K562 (cell line): ENCODE measurements around the gene FTH1. TPM values are rescaled to one million over a fixed set of nuclear protein-coding genes. Genes with fewer than 3 reads are reported as not detected.

Experiments used
- ATF3 ChIP-seq, 2 experiments: fragments of 450-650 bp in 1 of 2; sonication (generic) in 1 of 2; formaldehyde crosslinking in 1 of 2; IDR thresholded peaks in 1 of 2; conservative IDR thresholded peaks in 1 of 2; 2 replicates each; pipeline versions ENCODE4 v1.6.1 to v1.8.1; 2016 to 2023; ENCODE audit warnings: mild to moderate bottlenecking in 2 of 2, moderate library complexity in 2 of 2, inconsistent platforms in 1 of 2, missing genetic modification reagents in 1 of 2
- ATF6 ChIP-seq: sonication (generic); formaldehyde crosslinking; IDR thresholded peaks from 2 replicates; pipeline ENCODE4 v1.4.0; 2020; ENCODE audit warnings: mild to moderate bottlenecking, missing genetic modification reagents
- CBFB ChIP-seq: sonication (generic); formaldehyde crosslinking; IDR thresholded peaks from 2 replicates; pipeline ENCODE4 v1.4.0; 2020; ENCODE audit warnings: mild to moderate bottlenecking, missing genetic modification reagents
- EP400 ChIP-seq: fragments of 450-650 bp; IDR thresholded peaks from 2 replicates; pipeline ENCODE4 v1.6.1; 2017; ENCODE audit warnings: antibody characterized with exemption, mild to moderate bottlenecking, moderate library complexity
- FOXK1 ChIP-seq: sonication (generic); formaldehyde crosslinking; IDR thresholded peaks from 2 replicates; pipeline ENCODE4 v1.8.0; 2022; ENCODE audit warnings: missing genetic modification reagents, mild to moderate bottlenecking, borderline replicate concordance
- MYNN ChIP-seq, 2 experiments: sonication (generic); formaldehyde crosslinking in 1 of 2; IDR thresholded peaks; 2 replicates each; pipeline versions ENCODE4 v1.5.0 to v1.6.1; 2016 to 2020; ENCODE audit warnings: antibody characterized with exemption in 1 of 2, missing genetic modification reagents in 1 of 2
- REST ChIP-seq, 2 experiments: fragments of 450-650 bp; formaldehyde crosslinking in 1 of 2; IDR thresholded peaks; 2 replicates each; pipeline versions ENCODE4 v1.4.0 to v1.6.1; 2014 to 2020; ENCODE audit warnings: mild to moderate bottlenecking in 2 of 2, borderline replicate concordance in 1 of 2, low read depth in 1 of 2
- TRIM24 ChIP-seq, 2 experiments: fragments of 450-650 bp; IDR thresholded peaks; 2 replicates each; pipeline ENCODE4 v1.6.1; 2016
- polyA plus RNA-seq, 8 experiments: library from polyadenylated mRNA; depleted of rRNA in 4 of 8; stranded (reverse) in 5 of 8; unstranded in 3 of 8; fragments of >200 nt; fragmentation: Nextera tagmentation in 2 of 8; fragmentation: Illumina TruSeq in 1 of 8; extraction: Ambion mirVana in 2 of 8; extraction: Trizol in 1 of 8; gene quantifications; 2 replicates each; pipeline versions ENCODE4 v1.2.1 to v1.2.3, GENCODE V29; 2011 to 2014; ENCODE audit warnings: inconsistent platforms in 1 of 8, missing spikeins in 1 of 8
- total RNA-seq, 7 experiments: library from RNA; depleted of rRNA in 6 of 7; stranded (reverse); fragments of >200 nt in 6 of 7; fragmentation: Illumina TruSeq in 2 of 7; extraction: Trizol in 2 of 7; gene quantifications; 2 replicates each; pipeline versions ENCODE4 v1.2.1 to v1.2.3, GENCODE V29; 2011 to 2021; ENCODE audit warnings: low replicate concordance in 1 of 7
- TF ChIP-seq, protein P1 (sequence below): fragments of 450-650 bp; formaldehyde crosslinking; IDR thresholded peaks from 2 replicates; pipeline ENCODE4 v1.4.0; 2022; ENCODE audit warnings: mild to moderate bottlenecking, moderate library complexity
- TF ChIP-seq, protein P2 (sequence below): sonication (generic); formaldehyde crosslinking; IDR thresholded peaks from 2 replicates; pipeline ENCODE4 v1.8.1; 2023; ENCODE audit warnings: mild to moderate bottlenecking, missing genetic modification reagents

The FTH1 gene
- total and polyA plus RNA-seq, 9 of the 15 experiments (the other 6 are each of a cell fraction or from before 2014, with no cell fraction given) = 370 to 3,146 (median 802) TPM

- TF ChIP-seq REST (IDR thresholded peaks at IDR 0.05; ENCODE audit: borderline replicate concordance) (peak; percentile 31), REST (CRISPR knock-in tag; IDR thresholded peaks at IDR 0.05; ENCODE audit: low read depth) (no peak), EP400 (0 out of 2 replicates have a peak, but pooled peaks have one; percentile 32), TRIM24 (IDR thresholded peaks at IDR 0.05) (peak in 1 of 2 experiments; percentile 21; a peak in 2 of 4 replicates), ATF3 (IDR thresholded peaks at IDR 0.05) (peak; percentile 49), ATF3 (CRISPR knock-in tag; conservative IDR thresholded peaks at IDR 0.05) (no peak), ATF6 (no peak), FOXK1 (CRISPR knock-in tag) (peak; percentile 64), MYNN (IDR thresholded peaks at IDR 0.05) (no peak; the same call in 1 of the 2 replicates), MYNN (CRISPR knock-in tag; IDR thresholded peaks at IDR 0.05) (no peak), CBFB (CRISPR knock-in tag) (no peak)
- TF ChIP-seq, protein P1, sequence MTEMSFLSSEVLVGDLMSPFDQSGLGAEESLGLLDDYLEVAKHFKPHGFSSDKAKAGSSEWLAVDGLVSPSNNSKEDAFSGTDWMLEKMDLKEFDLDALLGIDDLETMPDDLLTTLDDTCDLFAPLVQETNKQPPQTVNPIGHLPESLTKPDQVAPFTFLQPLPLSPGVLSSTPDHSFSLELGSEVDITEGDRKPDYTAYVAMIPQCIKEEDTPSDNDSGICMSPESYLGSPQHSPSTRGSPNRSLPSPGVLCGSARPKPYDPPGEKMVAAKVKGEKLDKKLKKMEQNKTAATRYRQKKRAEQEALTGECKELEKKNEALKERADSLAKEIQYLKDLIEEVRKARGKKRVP (CRISPR knock-in tag) = peak; percentile 24; the same call in 1 of the 2 replicates
- TF ChIP-seq, protein P2, sequence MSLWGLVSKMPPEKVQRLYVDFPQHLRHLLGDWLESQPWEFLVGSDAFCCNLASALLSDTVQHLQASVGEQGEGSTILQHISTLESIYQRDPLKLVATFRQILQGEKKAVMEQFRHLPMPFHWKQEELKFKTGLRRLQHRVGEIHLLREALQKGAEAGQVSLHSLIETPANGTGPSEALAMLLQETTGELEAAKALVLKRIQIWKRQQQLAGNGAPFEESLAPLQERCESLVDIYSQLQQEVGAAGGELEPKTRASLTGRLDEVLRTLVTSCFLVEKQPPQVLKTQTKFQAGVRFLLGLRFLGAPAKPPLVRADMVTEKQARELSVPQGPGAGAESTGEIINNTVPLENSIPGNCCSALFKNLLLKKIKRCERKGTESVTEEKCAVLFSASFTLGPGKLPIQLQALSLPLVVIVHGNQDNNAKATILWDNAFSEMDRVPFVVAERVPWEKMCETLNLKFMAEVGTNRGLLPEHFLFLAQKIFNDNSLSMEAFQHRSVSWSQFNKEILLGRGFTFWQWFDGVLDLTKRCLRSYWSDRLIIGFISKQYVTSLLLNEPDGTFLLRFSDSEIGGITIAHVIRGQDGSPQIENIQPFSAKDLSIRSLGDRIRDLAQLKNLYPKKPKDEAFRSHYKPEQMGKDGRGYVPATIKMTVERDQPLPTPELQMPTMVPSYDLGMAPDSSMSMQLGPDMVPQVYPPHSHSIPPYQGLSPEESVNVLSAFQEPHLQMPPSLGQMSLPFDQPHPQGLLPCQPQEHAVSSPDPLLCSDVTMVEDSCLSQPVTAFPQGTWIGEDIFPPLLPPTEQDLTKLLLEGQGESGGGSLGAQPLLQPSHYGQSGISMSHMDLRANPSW (CRISPR knock-in tag) = no peak
Measured at GRCh38 chr11:61963282-61964057, 4.0 kb downstream of the FTH1 start (continued).
